HG02798 (cell line): Measurements from ENCODE around the gene TTC17.

Experiments used
- ATAC-seq: cut with Tn5 transposase; IDR thresholded peaks from one replicate; pipeline ENCODE4 v1.9.1; 2021; ENCODE audit warnings: mild to moderate bottlenecking; ENCODE audit not compliant: unreplicated experiment, poor library complexity

The TTC17 gene

GRCh38 chr11:43518408-43519160 is 159.9 kb downstream of the TTC17 start:
- ATAC-seq: no peak

DNA sequence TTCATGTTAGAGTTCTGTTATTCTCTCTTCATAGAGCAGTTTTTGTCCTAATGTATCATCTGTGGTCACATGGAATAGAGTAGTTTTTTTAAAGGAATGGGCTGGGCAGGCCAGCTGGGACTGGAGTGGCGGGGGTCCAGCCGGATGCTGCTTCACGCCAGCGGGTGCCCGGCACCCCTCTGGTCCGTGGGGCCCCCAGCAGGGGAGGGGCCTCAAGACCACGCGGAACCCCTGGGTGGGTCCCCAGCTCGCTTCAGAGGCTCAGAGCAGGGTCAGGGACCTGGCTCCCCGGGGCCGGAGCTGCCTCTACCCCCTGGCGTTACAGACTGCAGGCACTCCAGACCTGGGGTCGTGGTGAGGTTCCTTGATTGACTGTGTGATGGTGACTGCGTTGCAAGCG is 162.8 kb downstream of the TTC17 start:
- ATAC-seq: no peak

DNA sequence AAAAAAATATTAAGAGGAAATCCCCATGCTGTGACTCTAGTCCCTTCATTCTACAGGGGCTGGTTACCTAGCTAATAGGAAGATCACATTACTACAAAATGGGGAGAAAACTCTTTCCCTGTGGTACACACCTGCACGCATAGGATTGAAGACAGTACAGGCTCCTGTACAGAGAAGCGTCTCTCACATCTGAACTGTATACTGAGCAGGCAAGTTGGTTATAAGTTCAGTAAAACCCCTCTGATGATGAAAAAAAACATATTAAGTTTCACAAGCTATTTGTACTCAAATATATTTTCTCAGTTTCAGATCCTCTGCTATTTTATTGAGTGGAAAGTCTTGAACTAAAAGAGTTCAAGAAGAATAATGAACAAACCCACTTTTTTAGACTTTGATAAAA is 164.9 kb downstream of the TTC17 start:
- ATAC-seq: peak; percentile 37

DNA sequence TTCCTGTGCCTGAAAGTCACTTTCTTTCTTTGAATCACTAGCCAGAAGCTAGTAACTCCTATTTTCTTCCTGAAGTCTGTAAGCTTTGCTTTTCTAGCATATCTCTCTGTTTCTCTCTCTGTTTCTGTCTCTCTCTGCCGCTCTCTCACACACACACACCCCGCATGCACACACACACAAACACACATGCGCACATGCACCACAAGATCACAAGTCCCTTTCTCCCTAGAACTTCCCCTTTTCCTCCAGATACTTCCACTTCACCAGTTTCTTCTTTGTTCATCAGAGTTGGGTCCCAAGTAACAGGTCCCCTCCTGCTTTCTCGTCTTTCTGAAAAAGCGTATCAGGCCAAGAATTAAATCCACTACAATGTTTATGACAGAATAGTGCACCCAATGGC is 173.3 kb downstream of the TTC17 start:
- no peak for ATAC-seq

DNA sequence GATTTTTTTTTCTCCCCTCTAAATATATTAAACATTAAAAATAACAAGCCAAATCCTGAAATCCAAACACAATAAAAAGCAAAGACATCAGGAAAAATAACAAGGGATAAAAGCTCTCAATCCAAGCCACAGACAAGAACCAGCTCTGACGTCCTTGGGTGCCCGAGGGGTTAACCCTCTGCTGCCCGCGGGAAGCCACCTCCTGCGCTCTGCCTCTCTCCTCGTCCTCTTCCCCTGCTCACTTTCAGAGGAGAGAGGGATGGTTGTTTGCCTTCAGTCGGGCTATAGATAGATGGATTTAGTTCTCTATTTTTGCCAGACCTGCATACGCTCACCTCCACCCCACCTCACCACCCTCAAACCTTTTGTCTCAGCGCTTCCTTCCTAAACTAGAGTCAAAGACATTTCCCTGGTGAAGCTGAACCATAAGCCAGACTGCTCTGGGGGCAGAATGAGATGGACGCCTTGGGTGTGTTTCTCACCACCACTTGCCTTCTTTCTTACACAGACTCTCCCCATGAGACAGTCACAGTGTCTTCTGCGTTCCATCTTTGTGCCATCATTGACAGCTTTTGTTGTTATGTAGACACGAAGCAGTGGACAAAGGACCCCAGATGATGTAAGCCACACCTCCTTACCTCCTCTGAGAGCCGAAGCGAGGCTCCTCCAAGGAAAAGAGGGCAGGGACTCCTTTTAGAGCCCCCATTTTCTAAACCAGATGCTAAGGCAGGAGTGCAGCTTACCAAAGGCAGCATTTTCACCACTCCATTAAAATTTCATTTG is 179.3 kb downstream of the TTC17 start:
- ATAC-seq: no peak

DNA sequence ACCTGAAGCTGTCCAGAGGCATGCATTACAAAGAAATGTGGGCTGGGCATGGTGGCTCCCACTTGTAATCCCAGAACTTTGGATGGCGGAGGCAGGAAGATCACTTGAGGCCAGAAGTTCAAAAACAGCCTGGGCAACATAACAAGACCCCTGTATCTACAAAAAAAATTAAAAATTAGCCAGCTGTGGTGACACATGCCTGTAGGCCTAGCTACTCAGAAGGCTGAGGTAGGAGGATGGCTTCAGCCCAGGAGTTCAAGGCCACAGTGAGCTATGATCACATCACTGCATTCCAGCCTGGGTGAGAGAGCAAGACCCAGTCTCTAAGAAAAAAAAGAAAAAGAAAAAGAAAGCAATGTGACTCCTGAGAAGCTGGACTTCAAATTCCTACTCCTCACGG is 183.3 kb downstream of the TTC17 start:
- ATAC-seq: no peak

- no peak for ATAC-seq
Measured at GRCh38 chr11:43542750-43543712, 184.3 kb downstream of the TTC17 start.
